Stimulated activated CD8-positive, alpha-beta memory T cell treated with anti-CD3 and anti-CD28 coated beads, Interleukin-4, amount 100 ng/mL, for 1 hour (primary cell): ENCODE measurements around the gene PIP4K2A.

Experiments
- DNase-seq, 2 donors: peaks; one replicate each; pipeline ENCODE4 v3.0.0-alpha.2; 2020; ENCODE audit warnings: low read depth in 2 of 2, low spot score in 1 of 2

The PIP4K2A gene

DNA sequence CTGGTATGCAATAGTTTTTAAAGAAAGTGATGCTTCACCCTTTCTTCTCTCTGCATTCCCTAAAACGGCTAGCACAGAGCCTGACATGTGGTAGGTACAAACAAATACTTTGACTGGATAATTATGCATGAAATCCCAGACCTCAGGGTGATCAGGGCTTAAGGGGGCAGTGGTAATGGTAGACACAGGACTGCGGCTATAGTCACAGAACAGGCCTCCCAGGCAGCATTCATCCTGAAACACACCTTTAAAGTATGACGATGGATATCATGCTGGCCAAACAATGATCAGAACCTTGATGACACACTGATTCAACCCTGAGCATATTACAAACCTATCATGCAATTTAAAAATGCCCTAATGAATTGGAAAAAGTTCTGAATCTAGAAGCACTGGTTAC lies 110.8 kb downstream of the PIP4K2A start:
- DNase-seq = no peak

DNA sequence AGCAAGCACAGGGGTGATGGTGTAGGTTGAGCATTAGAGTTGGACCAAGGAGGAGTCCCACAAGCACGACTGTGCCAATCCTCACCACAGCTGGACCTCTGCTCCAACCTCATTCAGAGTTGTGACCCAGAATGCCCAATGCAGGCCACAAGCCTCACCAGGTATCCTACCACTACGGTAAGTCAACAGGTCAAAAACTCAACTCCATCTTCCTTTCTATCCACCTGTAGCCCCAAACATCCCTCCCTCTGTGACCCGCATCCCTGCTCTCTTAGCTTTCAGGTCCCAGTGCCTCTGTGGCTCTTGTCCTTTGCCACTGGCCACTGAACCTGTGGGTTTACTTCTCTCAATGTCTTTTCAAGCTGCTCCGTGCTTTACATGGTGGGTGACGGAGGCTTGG lies 112.8 kb downstream of the PIP4K2A start:
- no peak for DNase-seq

DNA sequence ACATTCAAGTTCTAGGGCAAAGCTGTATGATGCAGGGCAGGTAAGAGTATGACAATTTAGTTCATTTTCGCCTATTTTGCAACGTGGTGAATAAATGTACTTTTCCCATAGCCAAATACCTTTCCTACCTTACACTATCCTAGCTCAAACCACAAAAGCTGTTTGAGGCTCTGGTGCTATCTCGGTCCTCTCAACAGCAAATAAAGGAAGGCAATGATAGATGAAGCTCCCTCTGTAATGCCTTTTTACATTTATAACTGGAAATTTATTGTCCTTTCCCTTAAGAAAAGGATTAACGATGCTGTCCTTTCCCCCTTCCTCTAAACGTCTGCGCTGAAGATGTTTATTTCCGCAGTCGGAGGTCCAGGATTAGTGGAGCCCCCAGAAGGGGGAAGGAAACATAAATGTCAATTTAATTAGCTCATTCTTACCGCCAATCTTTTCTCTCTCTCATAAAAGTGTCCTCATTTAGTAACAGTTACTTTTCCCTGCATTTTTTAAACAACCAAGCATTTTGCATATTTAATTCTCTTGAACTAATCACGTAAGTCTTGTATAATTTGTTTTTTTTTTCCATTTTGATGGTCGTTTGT lies 114.6 kb downstream of the PIP4K2A start:
- DNase-seq = no peak

DNA sequence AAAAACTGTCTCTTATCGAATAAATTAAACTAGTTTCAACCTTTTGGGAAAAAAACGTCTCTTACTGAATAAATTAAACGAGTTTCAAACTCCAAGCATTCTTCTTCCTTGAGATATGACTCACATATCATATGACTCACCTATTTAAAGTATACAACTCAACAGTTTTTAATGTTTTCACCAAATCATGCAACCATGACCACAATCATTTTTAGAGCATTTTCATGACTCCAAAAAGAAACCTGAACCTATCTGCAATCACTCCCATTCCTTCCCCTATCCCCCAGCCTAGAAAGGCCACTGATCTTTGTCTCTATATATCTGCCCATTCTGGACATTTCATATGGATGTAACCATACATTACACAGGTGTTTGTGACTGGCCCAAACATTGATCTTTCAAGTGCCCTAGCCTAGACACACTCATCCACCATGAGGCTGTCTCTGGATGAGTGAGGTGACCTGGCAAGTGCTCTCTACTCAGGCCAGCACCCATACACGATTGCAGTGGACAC lies 115.3 kb downstream of the PIP4K2A start:
- no peak for DNase-seq

DNA sequence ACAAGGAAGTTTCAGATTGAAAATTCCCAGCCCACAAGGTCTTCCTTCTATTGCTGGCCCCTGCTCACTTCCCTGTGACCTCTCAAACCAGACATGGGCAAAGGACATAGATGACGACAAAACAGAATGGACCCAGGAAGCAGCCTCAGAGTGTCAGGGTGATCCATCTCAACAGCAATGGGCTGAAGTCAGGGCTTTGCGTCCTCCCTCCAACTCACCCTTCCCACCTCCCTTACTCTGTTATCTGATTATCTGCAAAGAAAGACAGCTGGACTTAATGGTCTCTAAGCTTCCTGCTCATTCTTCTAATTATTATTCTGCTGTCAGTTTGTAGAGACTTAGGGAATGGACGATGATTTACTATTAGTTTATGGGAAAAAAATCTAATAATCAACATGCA lies 115.9 kb downstream of the PIP4K2A start:
- no peak for DNase-seq

DNA sequence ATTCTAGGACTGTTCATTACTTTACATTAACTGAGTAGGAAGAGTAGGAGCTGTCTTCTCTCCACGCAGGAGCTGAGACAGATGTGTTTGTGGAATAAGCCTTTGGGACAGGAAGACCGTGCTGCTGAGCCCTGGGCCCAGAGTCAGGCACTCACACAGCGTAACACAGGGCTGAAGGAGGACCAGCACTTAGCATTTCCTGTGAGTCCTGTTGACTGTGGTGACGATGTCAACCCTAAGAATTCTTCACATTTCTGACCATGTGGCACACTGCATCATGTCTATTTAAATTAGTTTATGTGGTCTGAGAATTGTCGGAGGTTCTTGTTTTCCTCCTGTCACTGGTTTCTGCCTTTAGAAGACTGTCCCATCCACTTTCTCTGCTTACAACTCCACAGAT lies 117.2 kb downstream of the PIP4K2A start:
- DNase-seq = no peak

DNA sequence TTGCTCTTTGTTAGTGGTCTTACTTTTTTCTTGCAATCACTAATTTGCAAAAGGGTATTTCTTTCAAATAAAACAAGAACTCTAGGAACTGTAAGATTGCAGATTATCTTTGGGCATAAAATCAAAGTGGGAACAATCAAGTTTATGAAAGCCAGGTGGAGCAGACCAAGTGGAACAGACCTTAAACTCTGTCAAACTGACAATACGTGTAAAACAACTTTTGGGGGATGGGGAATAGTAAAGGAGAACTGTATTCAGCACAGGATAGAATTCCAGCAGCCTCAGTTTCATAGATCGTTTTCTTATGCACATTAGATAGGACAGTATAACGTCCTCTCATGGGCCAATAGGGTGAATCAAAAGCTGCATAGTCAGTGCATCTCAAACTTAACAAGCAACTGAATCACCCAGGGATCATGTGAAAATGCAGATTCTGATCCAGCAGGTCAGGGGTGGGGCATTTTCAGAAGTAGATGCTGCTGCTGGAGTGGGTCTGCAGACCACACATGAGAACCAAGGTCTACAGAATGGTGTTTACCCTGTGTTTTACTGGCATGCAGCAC lies 120.7 kb downstream of the PIP4K2A start:
- no peak for DNase-seq

DNA sequence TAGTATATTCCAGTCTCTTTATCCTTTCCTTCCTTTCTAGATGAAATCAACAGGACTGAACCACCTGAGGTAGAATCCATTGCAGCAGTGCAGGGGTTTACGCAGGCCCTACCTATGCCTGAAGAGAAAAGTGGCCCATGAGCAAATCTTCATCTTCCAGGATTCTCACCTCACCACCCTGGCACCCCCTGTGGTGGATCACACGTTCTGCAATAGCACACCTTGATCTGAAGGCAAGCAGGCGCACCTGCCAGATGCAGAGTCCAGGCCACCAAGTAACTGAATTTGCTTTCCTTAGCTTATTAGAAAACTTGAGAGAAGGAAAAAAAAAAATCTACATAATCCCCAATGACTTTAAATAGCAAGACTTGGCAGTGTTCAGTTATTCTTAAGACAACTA lies 121.4 kb downstream of the PIP4K2A start:
- DNase-seq = no peak

DNA sequence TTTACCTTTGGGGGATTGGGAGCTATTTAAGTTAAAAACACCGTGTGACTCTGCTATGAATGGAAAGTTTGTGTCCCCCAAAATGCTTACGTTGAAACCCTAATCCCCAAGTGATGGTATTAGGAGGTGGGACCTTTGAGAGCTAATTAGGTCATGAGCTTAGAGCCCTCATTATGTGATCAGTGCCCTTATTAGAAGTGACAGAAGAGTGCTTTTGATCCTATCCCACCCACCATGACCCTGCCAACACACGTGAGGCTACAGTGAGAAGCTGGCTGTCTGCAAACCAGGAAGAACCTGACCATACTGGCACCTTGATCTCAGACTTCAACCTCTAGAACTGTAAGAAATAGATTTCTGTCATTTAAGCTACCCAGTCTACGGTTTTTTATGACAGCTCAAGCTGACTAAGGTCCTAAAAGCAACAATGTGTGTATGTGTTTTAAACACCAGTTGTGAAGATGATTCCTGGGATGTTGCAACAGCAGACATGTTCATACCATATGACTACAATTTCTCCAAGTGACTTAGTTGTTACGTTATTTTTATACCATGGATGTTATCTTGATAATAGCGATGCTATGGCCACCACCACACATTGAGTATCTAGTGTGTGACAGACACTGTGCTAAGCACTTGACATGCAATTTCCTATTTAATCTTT lies 124.4 kb downstream of the PIP4K2A start:
- DNase-seq = no peak

DNA sequence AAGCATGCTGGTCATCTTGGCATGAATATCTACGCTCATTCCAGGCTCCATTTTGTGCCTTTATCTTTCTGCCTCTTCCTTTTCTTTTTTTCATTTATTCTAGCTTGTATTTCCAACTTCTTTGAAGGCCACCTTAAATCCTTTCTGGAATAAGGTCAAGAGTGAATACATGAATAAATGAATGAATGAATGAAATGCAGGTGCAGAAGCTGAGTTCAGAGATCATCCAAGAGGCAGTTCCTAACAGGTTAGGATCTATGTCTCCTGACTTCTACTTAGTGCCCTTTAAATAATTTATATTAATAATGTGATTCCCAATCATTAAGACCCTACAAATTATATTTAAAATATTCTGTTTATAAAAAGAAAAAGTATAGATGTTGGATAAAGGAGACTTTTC lies 125.9 kb downstream of the PIP4K2A start:
- DNase-seq = no peak

DNA sequence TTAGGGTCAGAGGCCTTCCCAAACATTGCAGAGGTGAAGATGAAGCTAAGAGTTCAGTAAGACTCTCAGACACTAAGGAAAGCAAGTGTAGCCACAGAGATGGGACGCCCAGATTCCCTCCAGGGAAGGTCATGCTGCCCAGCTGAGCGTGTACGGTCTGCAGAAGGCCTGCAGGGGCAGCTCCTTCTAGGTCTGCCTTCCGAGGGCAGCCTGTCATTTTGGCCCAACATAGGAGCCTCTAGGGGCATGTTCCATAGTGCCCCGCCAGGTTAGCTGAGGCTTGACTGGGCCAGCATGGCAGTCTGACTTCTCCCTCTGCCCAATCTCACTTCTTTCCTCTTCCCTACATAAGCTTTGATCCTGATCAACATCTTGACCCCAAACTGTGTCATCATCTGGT lies 130.7 kb downstream of the PIP4K2A start:
- no peak for DNase-seq

DNA sequence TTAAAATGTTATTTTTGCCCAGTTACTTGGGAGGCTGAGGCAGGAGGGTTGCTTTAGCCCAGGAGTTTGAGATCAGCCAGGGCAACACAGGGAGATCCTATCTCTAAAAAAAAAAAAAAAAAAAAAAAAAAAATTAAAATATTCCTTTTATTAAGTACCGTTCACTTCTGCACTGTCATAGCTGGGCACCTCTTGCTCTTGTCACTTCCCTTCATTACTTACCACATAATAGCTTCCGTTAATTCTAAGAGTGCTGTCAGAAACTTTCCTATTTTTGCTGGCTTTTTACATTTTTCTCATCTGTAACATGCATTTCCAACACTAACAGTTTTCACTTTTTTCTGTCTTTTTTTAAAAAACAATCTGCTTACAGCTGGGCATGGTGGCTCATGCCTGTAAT lies 132.9 kb downstream of the PIP4K2A start:
- no peak for DNase-seq

DNA sequence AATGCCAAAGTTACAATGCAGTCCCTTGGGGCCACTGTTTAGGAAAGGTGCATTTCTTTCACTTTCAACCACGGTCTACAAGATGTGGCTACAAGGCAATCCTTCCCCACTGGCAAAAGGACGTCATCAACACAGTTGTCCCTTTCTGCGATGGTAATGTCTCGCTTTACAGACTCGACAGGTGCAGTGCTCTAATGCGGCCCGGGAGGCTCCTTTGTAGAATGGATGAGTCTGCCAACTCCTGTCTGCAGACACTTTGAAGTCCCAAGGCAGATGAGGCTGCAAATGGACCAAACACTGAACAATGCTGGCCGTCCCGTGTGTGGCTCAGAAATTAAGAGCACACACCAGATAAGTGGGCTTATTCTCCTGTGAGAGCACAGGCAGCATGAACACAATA lies 133.7 kb downstream of the PIP4K2A start:
- no peak for DNase-seq

DNA sequence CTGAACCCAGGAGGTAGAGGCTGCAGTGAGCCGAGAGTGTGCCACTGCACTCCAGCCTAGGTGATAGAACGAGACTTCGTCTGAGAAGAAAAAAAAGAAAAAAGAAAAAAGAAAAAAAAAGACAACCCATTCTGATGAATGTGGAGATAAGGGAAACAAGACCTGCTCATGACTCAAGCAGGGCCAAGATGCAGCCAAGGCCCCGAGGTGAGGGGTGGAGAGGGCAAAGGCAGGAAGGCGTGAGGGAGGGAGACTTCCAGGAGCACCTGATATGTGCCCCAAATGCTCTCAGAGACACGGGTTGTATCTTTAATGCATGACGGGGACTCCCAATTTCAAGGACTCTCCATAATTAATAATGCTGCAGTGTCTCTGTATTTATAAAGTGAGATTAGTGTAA lies 134.6 kb downstream of the PIP4K2A start:
- no peak for DNase-seq

DNA sequence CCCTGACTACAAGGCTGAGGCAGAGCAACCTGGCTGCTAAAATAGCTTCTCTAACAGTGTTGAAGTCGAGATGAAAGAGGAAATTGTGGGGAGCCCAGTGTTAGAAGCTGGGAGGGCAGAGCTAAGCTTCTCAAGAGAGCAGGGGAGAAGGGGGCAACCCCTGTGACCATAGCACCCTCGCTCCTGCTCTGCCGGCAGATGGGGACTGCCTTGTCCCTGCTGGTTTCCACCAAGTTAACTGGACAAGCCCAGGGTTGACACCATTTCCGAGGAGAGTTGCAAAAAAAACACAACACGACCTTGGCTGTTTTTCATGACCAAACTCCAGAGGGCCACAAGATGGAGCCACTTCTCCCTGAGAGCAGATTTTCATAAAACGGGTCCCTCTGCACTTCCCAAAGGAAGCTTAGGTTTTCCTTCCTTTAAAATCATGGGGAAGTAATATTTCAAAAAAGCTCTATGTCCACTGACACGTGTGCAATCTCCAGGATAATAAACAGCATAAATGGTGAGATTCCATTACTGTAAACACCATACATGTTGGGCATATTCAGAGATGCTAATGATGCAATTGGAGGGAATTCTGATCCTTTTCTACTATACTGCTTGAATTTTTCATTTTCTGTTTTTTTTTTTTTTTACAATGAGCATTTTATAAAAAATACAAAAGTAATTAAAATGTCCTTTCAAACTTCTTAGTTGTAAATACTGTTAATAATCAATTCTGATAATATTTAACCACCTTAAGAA lies 140.4 kb downstream of the PIP4K2A start:
- DNase-seq = no peak

DNA sequence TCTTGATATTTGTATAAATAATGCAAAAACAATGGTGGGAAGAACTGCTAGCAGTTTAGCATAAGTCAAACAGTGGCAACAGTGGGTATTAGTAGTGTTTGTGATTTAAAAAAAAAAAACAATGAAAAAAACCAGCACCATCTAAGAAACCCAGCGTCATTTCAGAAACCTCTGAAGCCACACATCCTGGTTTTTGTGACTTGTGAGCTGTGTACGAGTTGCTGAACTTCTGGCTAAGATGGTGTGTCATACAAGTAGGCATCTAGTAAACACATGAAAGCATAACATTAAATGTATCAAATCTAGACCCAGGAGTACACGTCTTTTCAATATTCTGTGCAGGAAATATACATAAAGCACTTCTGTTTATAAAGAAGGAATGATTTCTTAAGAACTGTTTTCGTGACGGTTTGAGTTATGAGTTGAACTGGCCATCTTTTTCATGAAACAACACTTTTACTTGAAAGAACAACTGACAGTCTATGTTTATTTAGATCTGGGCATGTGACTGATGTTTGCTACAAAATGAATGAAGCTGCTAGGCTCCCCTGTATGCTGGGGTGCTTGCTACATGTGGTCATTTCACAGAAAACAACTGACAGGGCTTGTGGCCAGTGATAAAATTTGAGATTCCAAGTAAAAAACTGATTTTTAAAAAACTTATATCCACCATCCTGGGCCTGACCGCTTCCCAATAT lies 143.5 kb downstream of the PIP4K2A start:
- no peak for DNase-seq

DNA sequence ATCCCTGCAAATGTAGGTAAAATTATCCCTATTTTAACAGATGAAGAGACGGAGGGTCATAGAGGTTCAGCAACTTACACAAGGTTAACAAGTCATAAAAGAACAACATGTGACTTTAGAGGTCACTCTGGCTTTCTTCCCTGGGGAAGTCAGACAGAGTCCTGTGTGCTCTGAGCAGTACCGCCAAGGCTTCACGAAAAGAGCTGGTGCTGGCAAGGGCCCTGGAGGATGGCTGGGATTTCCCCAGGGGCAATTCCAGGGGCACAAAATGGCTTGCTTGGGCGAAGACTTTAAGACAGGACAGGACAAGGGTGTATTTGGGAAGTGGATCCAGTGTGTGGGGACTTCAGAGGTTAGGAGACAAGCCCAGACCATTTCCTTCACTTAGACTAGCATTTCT lies 144.1 kb downstream of the PIP4K2A start:
- no peak for DNase-seq

DNA sequence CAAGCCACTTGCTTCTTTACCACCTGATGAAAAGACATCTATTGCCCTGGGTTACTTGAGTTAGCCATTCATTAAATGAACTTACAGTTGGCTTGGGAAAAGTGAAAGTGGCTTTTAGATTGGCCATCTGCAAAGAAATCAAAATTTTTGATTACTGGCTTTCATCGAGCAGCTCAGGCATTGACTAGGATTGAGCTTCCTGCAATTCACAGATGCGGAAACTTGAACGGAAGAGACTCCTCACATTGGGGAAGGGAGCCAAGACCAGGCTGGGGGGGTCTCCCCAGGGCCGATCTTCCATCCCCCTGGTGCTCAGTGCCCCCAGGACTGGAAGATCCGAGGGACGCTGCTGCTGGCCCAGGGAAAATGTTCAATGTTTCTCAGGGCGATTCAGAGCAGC lies 145.4 kb downstream of the PIP4K2A start:
- DNase-seq = no peak

DNA sequence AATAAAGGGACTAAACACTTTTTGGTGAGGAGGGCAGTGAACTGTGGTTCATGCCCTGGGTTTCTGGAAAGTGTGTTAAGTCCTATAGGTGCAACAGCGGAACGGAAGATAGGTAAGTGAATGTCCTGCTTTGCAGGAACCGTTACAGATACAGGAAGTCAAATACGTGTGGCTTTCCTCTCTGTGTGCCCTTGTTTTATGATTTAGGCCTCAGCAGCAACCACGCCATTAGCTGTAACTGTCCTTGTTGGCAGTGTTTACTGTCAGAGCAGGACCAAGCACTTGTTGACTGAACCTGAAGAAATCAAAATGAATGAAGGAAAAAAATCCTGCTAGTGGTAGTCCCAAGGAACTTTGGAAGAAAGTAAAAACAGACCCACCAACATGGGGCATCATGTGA lies 150.3 kb downstream of the PIP4K2A start:
- DNase-seq = no peak

DNA sequence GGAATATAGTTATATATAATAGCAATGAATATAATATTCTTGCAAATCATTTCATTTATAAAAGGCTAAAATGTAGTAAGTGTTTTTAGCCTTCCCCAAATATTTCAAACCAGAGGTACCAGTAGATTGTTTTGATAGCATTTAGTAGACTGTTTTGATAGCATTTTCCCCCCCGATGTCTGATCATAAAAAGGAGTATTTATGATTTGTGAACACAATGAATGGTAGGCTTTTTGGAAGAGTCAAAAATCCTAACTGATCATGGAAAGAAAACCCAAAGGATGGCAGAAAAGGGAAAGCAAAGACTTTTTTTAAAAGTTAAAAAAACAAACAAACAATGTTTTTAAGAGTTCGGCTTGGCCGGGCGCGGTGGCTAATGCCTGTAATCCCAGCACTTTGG lies 152.5 kb downstream of the PIP4K2A start:
- no peak for DNase-seq

DNA sequence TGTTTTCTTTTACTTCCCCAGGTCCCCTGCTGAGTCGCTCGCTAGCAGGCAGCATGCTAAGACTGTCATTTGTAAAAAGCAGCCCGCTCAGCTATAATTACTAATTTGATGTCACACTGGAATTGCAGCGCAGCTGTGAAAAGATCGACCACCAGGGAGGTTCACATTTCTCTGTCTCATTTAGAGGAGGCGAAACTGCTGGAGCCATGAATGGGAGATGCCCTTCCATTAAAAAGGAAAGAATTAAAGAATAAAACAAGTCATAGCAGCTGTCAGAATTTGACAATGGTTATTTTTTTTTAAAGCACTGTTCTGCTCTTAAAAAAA lies 153.5 kb downstream of the PIP4K2A start:
- DNase-seq = no peak
